GM18505 (cell line): Measurements from ENCODE around the gene MCM8.

Experiments used
- ATAC-seq: cut with Tn5 transposase; IDR thresholded peaks from one replicate; pipeline ENCODE4 v1.9.1; 2021; ENCODE audit not compliant: unreplicated experiment
- POLR2A ChIP-seq: IDR thresholded peaks from 4 replicates; pipeline ENCODE4 v1.6.1; 2011; ENCODE audit warnings: borderline replicate concordance; ENCODE audit not compliant: insufficient read depth, insufficient read length; ENCODE audit errors: extremely low read depth

Gene MCM8

DNA sequence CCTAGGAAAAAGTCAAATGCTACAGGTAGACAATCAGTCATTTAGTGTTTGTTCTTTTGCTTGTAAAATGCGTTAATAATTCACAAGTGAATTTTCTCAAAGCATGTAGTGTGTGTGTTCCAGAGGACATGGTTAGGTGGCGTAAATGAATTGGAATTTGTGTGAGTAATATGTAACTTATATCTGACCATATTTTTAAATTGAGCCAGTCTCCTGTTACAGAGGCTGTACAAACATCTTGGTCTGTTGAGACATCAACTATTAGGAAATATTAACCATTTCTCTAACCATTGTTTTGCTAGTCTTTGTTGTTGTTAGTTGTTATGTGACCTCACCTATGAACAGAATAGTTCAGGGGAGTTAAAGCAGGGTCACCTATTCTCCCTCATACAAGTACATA is 22.7 kb downstream of the MCM8 start:
- ATAC-seq = no peak
- no peak for TF ChIP-seq POLR2A

DNA sequence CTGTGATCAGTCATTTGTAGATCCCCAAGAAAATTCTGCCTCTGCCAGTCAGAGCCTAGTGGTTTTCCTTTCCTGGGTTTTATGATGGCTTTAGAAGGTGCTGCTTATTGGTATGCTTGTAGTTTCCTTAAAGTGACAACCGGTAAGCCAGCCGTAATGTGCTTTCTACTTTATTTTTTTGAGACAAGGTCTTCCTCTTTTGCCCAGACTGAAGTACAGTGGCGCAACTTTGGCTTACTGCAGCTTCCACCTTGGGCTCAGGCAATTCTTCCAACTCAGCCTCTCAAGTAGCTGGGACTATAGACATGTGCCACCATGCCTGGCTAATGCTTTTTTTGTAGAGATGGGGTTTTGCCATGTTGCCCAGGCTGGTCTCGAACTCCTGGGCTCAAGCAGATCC is 23.5 kb downstream of the MCM8 start:
- no peak for ATAC-seq
- no peak for TF ChIP-seq POLR2A

DNA sequence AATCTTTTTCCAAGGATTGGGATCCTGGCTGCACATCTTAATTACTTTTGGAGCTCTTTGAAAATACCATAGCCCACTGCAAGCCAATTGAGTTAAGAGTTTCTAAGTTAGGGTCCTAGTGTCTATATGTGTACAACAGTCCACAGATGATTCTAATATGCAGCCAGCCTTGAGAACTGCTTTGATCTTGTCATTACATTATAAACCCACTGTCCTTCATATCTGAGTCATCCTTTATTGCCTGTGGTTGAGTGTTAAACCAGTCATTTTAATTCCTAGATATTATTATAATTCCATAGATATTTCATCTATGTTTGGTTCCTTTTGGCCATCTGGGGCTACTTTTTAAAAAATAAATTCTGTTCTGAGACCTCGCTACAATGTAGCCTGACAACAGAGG is 24.1 kb downstream of the MCM8 start:
- no peak for TF ChIP-seq POLR2A
- no peak for ATAC-seq

- ATAC-seq = no peak
Measured at GRCh38 chr20:5975778-5976177, 25.3 kb downstream of the MCM8 start.

DNA sequence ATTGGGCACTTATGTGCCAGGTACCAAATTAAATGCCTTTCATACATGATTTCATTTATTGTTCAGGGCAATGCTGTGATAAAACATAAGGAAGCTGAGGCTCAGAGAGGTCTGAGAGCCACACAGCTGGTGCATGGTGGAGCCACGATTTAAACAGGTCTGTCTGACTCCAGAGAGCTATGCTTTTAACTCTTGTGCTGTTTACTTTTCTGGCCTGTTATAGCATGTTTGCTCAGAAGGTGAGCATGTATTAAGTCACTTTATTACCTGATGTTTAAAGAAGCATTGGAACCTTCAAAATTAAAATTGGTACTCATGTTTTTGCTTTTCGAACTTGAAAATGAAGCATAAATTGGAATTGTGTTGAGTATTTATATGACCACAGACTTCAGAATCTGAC is 26.8 kb downstream of the MCM8 start:
- ATAC-seq = no peak

More at GRCh38 chr20:5975778-5976177, 25.3 kb downstream of the MCM8 start:
- no peak for TF ChIP-seq POLR2A

DNA sequence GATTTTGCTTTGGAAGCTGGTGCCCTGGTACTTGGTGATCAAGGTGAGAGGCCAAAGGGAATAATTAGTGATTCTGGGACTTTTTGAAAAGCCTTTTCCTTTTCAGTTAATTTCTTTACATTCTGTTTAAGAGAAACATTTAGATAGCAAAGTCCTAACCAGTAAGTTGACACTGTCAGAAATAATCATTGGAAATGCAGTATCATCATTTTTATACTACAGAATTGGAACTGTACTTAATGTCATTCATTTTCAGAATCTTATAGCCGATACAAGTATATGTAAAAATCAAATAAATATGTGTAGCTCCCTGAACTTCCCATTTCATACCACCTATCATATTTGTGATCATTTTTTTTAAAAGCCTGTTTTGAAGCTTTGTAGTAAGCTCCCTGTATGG is 27.5 kb downstream of the MCM8 start:
- TF ChIP-seq POLR2A = no peak
- ATAC-seq = no peak

More for the DNA sequence above, 26.8 kb downstream of the MCM8 start:
- no peak for TF ChIP-seq POLR2A

DNA sequence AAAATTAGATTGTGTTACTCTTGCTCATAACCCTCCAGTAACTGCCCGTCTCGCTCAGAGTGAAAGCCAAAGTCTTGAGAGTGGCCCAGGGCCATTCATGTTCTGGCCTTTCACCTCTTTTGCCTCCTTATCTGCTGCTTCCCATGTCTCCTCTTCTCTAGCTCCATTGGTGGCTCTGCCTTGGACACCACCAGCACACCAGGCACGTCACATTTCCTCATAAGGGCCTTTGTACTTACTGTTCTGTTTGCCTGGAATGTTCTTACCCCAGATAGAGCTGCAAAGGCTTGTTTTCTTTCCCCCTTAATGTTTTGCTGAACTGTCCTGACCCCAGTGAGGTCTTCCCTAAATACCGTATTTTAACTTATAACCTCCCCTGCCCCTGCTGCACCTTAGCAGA is 29.3 kb downstream of the MCM8 start:
- no peak for ATAC-seq
- TF ChIP-seq POLR2A = no peak

DNA sequence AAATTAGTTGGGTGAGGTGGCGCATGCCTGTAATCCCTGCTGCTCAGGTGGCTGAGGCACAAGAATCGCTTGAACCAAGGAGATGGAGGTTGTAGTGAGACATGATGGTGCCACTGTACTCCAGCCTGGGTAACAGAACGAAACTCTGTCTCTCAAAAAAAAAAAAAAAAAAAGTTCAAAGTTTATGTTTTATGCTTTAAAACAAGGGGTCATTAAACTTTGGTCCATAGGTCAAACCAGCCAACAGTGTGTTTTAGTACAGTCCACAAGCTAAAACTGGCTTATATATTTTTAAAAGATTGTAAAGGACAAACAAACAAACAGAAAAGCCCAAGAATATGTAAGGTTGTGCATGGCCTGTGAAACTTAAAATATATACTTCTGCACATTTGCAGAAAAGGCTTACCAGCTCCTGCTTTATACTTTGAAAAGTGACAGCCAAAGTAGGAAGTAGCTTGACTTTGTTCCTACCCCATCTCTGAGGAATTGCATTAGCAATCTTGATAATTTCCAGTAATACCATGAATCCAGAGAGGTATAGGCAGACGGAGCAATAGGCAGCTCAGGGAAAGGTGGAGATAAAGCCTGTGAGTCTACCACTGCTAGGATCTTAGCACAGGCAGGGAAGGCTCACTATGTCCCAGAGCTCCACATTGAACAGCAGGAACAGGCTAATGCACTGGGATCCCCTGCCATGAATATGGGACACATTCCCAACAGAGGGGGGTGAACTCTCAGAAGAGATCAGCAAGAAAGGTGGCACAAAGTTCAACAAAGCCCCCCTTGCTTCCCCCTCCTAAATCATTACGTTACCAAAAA is 30.5 kb downstream of the MCM8 start:
- no peak for TF ChIP-seq POLR2A
- ATAC-seq = no peak

DNA sequence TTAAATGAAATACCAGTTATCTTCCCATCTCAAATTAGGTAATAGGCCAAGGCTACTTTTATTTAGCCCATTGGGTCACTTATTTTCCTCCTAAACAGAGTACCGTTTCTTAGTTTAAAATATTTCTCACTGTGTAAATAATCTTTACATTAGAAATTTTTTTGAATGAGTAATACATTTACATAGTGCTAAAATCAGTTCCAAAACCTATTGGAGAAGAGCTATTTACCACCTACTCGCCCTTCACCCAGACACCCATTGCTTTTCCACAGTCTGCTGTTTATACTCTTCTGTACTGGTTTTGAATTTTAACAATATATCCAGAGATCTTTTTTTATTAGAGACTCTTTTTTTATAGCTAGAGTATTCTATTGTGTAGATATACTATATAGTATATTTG is 36.9 kb downstream of the MCM8 start:
- TF ChIP-seq POLR2A = no peak
- ATAC-seq = no peak

DNA sequence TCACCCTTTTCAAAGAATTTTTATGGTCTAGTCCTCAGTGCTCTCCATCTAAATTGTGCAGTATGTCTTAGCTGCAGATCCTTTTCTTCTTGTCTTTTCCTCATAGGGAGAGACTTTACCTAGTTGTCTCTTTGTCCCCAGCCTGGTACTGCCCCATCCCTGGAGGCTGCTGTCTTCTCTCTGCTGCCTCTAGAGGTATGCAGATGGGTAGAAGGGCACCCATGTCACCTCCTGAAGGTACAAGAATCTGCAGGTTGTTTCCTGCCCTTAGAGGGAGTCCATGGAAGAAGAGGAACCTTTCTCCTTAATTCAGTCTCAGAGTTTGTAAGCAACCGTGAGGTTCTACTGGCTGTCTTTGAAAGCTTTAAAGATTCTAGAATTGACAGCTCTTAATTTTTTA is 39.1 kb downstream of the MCM8 start:
- no peak for TF ChIP-seq POLR2A
- ATAC-seq = no peak

DNA sequence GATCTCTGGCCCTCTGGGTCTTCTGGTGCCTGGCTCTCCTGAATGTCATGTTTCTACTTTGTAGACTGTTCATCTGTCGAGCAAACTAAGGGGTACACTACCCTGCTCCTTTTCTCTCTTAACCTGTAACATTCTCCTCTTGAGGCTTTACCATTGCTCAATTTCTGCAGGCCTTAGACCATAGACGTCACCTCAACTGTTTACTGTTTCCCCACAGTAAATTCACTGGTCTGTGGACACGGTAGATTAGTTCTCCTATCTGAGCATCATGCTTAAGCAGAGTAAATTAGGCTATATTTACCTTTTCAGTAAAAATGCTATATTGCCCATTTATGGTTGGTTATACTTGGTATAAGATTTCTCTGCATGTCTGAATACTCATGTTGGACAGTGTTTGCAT is 40.5 kb downstream of the MCM8 start:
- TF ChIP-seq POLR2A = no peak
- ATAC-seq = no peak

GRCh38 chr20:5991623-5992441 is 41.4 kb downstream of the MCM8 start:
- ATAC-seq = no peak
- no peak for TF ChIP-seq POLR2A

GRCh38 chr20:5996765-5997164 is 46.3 kb downstream of the MCM8 start:
- peak; percentile 97 for ATAC-seq
- TF ChIP-seq POLR2A = no peak

DNA sequence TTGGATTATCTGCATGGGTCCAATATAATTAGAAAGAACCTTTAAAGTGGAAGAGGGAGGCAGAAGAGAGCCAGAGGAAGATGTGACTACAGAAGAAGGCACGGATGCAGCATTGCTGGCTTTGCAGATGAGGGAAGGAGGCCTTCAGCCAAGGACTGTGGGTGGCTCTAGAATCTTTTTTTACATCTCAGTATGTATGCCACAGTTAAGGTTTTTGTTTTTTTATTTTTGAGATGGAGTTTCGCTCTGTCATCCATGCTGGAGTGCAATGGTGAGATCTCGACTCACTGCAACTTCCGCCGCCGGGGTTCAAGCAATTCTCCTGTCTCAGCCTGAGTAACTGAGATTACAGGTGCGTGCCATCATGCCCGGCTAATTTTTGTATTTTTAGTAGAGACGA is 49.3 kb downstream of the MCM8 start:
- TF ChIP-seq POLR2A = no peak
- ATAC-seq = no peak
